ENCODE data around the gene MKI67.
"Not testable (repeated sequence)": the region's sequence is repeated elsewhere in the genome, so short reads cannot be mapped to it uniquely, and the experiment has no call there.

The MKI67 gene

GRCh38 chr10:128105383-128105782 is 20.8 kb downstream of the MKI67 start:
- no peak for DNase-seq

GRCh38 chr10:128103229-128103714 is 23.0 kb downstream of the MKI67 start:
- DNase-seq = peak; percentile 41

- no peak for DNase-seq
Observed at GRCh38 chr10:128102480-128103228, 23.6 kb downstream of the MKI67 start.

GRCh38 chr10:128101901-128102300 is 24.3 kb downstream of the MKI67 start:
- DNase-seq = no peak

GRCh38 chr10:128099901-128100300 is 26.3 kb downstream of the MKI67 start:
- DNase-seq = no peak

GRCh38 chr10:128098631-128099030 is 27.6 kb downstream of the MKI67 start:
- no peak for DNase-seq

GRCh38 chr10:128097783-128098182 is 28.4 kb downstream of the MKI67 start:
- DNase-seq = no peak

- DNase-seq = no peak
Observed at GRCh38 chr10:128096486-128097199, 29.6 kb downstream of the MKI67 start.

GRCh38 chr10:128095753-128096469 is 30.3 kb downstream of the MKI67 start:
- no peak for DNase-seq

- DNase-seq = peak; percentile 55
Observed at GRCh38 chr10:128095027-128095752, 31.0 kb downstream of the MKI67 start.

GRCh38 chr10:128094596-128094995 is 31.6 kb downstream of the MKI67 start:
- not testable (repeated sequence) for DNase-seq

- DNase-seq = no peak
Observed at GRCh38 chr10:128092454-128092853, 33.8 kb downstream of the MKI67 start.

GRCh38 chr10:128091636-128092210 is 34.5 kb downstream of the MKI67 start:
- no peak for DNase-seq

GRCh38 chr10:128087884-128088709 is 38.1 kb downstream of the MKI67 start:
- no peak for DNase-seq

- DNase-seq = no peak
Observed at GRCh38 chr10:128087146-128087883, 38.9 kb downstream of the MKI67 start.

- no peak for DNase-seq
Observed at GRCh38 chr10:128086003-128086863, 40.0 kb downstream of the MKI67 start.

GRCh38 chr10:128084991-128085390 is 41.2 kb downstream of the MKI67 start:
- DNase-seq = no peak

GRCh38 chr10:128084364-128084763 is 41.9 kb downstream of the MKI67 start:
- DNase-seq = no peak

- DNase-seq = no peak
Observed at GRCh38 chr10:128083191-128083895, 42.9 kb downstream of the MKI67 start.

All from CD4-positive, alpha-beta T cell treated with Interferon gamma for 1 hour (primary cell).